G401 (cell line): ENCODE results near the gene ADGRV1. TPM values are rescaled to one million over a fixed set of nuclear protein-coding genes. Genes with fewer than 3 reads are reported as not detected.

Experiments
- DNase-seq: peaks from one replicate; pipeline ENCODE4 v3.0.0-alpha.2; 2015; ENCODE audit warnings: low spot score
- in situ Hi-C: cut with HindIII; loops from 2 replicates; pipeline ENCODE4 v1.10.0; 2016; ENCODE audit warnings: low sequenced_read_pairs, mixed read lengths
- total RNA-seq: library from RNA; depleted of rRNA; stranded (reverse); fragments of >200 nt; shearing (Covaris generic); gene quantifications from 2 replicates; pipeline ENCODE4 v1.2.3, GENCODE V29; 2014

ADGRV1 gene
- total RNA-seq, 1 experiment from 2014 or later, result not detected

- in situ Hi-C loops, result no loop called here
- DNase-seq, result no peak
These were observed 532.4 kb downstream of the ADGRV1 start for GRCh38 chr5:91090995-91091394.

DNA sequence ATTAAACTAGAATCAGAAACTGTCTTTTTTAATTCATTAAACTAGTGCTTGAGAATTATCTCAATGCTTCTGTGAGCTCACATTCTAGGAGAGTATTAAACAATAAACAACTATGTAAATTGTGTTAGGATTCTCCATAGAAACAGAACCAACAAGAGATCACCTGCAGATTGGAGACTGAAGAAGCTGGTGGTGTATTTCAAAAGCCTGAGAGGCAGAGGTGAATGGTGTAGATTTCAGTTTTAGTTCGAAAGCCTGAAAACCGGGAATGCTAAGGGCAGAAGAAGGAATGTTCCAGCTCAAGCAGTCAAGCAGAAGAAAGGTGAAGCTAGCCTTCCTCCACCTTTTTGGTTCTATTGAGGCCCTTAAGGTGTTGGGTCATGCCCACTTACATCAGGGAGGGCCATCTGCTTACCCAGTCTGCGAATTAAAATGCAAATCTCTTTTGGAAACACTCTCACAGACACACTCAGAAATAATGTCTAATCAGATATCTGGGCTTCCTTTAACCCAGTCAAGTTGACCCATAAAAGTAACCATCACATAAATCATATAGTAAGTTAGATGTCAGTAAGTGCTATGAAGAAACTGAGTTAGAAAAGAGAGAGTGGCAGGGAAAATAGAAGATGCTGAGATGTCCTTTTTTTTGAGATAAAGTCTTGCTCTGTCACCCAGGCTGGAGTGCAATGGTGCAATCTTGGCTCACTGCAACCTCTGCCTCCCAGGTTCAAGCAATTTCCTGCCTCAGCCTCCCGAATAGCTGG lies 533.1 kb downstream of the ADGRV1 start:
- DNase-seq, result no peak
- in situ Hi-C loops, result no loop called here

- in situ Hi-C loops, result no loop called here
- DNase-seq, result no peak
These were observed 534.5 kb downstream of the ADGRV1 start for GRCh38 chr5:91092859-91093783.

DNA sequence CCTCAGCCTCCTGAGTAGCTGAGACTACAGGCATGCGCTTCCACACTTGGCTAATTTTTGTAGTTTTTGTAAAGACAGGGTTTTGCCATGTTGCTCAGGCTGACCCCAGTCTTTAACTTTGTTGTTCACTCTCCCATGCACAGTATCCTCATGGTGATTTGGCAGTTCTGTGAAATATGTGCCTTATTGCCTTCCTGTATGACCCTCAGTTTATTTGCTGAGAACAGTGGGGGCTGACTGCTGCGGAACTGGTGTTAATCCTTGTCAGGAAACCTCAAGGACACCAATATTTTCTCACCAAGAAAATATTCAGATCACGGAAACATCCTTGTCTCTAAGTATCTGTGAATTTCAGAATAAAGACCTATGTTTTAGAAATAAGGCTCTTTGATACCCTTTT lies 536.7 kb downstream of the ADGRV1 start:
- no peak for DNase-seq
- in situ Hi-C loops, result no loop called here

DNA sequence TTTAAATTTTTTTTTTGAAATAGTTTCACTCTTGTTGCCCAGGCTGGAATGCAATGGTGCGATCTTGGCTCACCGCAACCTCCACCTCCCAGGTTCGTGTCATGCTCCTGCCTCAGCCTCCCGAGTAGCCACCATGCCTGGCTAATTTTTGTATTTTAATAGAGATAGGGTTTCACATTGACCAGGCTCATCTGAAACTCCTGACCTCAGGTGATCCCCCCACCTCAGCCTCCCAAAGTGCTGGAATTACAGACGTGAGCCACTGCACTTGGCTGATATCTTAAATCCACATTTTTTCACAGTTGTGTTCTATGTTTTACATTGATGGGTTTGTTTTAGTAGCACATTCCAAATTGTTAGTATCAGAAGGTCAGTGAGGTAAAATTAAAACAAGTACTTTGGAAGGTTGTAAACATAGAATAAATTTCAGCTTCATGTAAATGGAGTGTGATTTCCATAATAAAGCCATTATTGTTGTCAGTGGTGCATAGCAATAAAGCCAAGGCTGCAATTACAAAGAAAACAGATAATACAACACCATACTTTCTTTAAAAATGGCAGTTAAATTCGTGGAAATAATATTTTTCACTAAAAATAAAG lies 537.3 kb downstream of the ADGRV1 start:
- DNase-seq, result no peak
- in situ Hi-C loops, result no loop called here

GRCh38 chr5:91098541-91098940 lies 539.9 kb downstream of the ADGRV1 start:
- in situ Hi-C loops, result no loop called here
- no peak for DNase-seq

GRCh38 chr5:91101600-91102379 lies 543.2 kb downstream of the ADGRV1 start:
- in situ Hi-C loops, result no loop called here
- peak; percentile 92 for DNase-seq

DNA sequence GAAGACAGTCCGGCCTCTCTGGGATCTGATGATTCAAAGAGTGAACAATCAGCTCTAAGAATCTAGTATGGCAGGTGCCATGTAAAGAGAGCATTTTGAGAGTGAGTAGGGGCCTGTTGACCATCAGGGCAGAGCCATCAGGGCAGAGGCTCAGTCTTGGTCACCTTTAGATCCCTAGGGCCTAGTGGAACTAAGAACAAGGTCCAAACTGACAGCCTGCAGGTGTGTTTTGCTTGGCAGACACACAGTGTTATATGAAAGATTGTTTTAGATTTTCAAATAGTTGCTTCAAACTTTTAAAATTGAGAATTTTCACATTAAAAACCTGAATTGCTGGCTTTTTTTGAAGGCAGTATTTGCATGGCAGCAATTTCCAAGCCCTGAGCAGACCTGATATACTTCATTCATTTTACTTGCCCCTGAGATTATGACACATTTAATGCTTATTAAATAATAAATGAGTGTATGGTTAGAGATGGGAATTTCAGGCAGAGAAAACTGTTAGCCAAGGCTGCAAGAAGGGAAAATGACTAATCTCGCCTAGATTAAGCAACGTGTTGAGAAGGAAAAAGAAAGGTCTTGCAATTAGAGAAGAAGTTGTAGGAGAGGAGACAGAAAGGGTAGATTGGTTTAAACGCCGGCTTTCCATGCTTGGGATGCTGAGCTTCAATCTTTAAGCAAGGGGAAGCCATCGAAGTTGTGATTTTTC lies 544.9 kb downstream of the ADGRV1 start:
- no peak for DNase-seq
- in situ Hi-C loops, result no loop called here

DNA sequence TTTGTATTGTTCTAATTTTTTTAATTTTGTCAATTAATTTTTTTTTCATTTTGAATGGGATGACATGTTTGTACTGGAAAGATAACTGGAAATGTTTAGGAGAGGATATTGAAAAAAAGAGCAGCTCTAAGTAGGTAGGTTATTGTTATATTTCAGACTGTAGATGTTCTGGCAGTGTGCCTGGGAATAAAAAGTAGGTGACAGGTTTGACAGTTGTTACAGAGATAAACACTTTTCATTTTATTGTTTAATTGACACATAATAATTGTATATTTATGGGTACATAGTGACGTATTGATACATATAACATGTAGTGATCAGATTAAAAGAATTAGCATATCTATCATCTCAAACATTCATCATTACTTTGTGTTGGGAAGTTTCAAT lies 545.5 kb downstream of the ADGRV1 start:
- DNase-seq, result no peak
- in situ Hi-C loops, result no loop called here

DNA sequence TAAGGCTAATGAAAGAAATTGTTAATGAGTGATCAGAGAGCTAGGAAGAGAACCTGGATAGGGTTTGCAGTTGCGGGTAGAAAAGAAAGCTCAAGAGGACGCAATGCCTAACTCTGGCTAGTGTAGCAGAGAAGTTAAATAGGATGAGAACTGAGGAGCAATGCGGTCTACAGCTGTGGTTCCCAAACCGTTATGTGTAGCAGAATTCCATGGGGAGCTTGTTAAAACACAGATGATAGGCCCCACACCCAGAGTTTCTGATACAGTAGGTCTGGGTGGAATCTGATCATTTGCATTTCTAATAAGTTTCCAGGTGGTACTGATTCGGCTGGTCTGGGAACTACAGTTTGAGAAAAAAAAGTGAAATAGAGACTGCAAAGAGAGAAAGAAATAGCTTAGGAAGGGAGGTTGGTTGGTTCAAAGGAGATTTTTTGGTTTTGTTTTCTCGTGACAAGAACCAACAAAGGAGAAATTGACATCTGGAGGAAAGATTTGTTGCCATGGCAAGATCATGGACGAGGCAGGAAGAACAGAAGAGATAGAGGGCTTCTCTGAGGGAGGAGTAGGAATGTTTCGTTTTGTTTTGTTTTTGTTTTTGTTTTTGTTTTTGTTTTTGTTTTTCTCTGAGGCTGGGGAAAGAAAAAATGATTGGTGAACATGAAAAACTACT lies 548.4 kb downstream of the ADGRV1 start:
- in situ Hi-C loops, result no loop called here
- no peak for DNase-seq

DNA sequence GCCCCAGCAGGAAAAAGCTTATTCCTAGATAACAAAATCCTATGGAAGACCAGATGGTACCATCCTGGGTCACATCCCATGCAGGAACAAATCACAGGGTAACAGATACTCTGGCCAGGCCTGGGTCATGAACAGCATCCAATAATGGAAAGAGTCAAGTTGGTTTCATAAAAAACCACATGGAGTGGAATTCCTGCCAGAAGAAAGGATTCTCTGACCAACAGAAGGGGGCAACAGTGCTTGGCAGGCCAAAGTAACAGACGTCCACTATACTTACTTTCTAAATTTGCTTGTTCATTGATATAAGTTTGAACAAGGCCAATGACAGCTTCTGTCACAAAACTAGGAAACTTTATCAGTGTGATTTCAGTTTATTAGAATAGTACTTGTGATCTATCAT lies 551.0 kb downstream of the ADGRV1 start:
- DNase-seq, result peak; percentile 39
- in situ Hi-C loops, result no loop called here

GRCh38 chr5:91110686-91111085 lies 552.1 kb downstream of the ADGRV1 start:
- in situ Hi-C loops, result no loop called here
- no peak for DNase-seq

DNA sequence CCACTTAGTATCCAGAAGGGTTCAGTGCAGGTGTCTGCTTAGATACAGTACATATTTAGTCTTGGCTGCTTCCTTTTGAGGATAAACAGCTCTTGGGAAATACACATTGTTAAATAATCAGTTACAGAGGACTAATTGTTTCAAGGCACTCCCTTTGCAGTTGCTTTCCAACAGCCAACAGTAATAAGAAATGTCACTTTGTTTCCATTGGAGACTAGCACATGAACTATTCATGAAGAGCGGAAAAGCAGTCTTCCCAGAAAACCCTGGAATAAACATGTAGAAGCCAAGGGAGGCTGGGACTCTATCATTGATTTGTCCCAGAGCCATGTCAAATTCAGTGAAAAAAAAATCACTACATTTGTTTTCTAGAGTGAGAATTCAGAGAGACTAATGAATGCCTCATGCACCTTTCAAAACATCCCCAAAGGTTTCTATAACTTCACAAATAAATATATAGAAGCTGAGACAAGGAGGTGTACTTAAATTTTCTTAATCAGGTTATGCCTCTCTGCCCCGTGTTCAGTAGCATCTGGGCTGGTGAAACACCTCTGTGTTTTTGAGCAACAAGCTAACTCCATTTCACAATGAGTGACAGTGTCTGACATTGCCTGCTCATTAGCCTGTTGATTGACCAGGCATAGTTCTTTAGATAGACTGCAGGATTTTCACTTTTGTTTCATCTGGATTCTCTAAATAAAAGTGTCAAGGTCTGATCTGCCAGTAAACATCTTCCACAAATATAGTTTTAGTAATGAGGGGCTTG lies 553.1 kb downstream of the ADGRV1 start:
- in situ Hi-C loops, result no loop called here
- no peak for DNase-seq

DNA sequence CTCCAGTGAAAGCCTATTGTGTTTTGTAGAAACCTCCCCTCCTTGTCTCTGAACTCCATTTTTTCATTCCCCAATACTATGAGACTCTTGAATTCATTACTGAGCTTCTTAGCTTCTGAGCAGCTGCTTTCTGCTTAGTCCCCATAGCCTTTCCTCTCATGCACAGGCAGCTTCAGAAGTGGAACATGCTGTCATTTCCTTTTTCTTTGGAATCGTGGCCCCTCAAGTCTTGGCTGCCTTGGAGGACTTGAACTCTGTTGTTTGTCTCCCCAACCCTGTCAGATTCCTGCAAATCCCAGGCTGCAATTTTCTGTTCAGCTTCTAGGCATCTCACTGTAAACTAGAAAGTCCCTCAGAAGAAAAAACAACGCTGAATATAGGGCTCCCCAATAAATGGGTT lies 556.1 kb downstream of the ADGRV1 start:
- in situ Hi-C loops, result no loop called here
- no peak for DNase-seq

DNA sequence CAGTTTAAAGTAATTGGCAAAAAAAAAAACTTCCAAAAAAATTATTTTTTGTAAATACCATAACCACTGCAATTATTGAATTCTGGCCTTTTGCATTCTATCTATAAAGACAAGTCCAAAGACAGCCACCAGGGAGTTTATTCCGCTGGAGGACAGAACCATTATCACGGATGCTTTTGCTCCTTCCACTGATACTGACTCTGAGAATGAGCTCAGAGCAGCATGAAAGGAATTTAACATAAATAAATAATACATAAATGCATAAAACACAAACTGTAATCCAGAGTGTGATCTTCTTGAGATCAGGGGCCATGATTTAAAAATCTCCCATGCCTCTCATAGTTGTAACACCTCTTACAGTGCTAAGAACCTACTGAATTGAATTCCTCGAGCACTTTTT lies 559.8 kb downstream of the ADGRV1 start:
- in situ Hi-C loops, result no loop called here
- no peak for DNase-seq

- in situ Hi-C loops, result no loop called here
- no peak for DNase-seq
These were observed 560.2 kb downstream of the ADGRV1 start for GRCh38 chr5:91118796-91119195.

GRCh38 chr5:91119217-91119616 lies 560.6 kb downstream of the ADGRV1 start:
- in situ Hi-C loops, result no loop called here
- DNase-seq, result no peak
